ENCODE measurements around the gene SF1.

The SF1 gene

GRCh38 chr11:64760759-64761420 lies 17.5 kb downstream of the SF1 start:
- DNase-seq (ENCODE audit: low read depth), result no peak

GRCh38 chr11:64759722-64760719 lies 18.3 kb downstream of the SF1 start, which contains the start of gene PYGM:
Gene PYGM (minus strand): TSS chr11:64759974. CDS start chr11:64759898, 76 bp downstream.
- DNase-seq (ENCODE audit: low read depth), result no peak

- no peak for DNase-seq (ENCODE audit: low read depth)
These were observed 19.1 kb downstream of the SF1 start for GRCh38 chr11:64759131-64759721.

GRCh38 chr11:64758330-64759079 lies 19.8 kb downstream of the SF1 start:
- no peak for DNase-seq (ENCODE audit: low read depth)

- no peak for DNase-seq (ENCODE audit: low read depth)
These were observed 20.6 kb downstream of the SF1 start for GRCh38 chr11:64757549-64758329.

GRCh38 chr11:64755681-64756361 lies 22.5 kb downstream of the SF1 start:
- DNase-seq (ENCODE audit: low read depth), result no peak

- DNase-seq (ENCODE audit: low read depth), result no peak
These were observed 23.3 kb downstream of the SF1 start for GRCh38 chr11:64754919-64755662.

GRCh38 chr11:64754124-64754918 lies 24.0 kb downstream of the SF1 start:
- DNase-seq (ENCODE audit: low read depth), result no peak

- DNase-seq (ENCODE audit: low read depth), result no peak
These were observed 24.8 kb downstream of the SF1 start for GRCh38 chr11:64753380-64754123.

- no peak for DNase-seq (ENCODE audit: low read depth)
These were observed 25.3 kb downstream of the SF1 start for GRCh38 chr11:64753019-64753379.

- no peak for DNase-seq (ENCODE audit: low read depth)
These were observed 26.0 kb downstream of the SF1 start for GRCh38 chr11:64752175-64752970.

GRCh38 chr11:64751580-64751979 lies 26.8 kb downstream of the SF1 start:
- no peak for DNase-seq (ENCODE audit: low read depth)

GRCh38 chr11:64751136-64751535 lies 27.2 kb downstream of the SF1 start:
- DNase-seq (ENCODE audit: low read depth), result no peak

- no peak for DNase-seq (ENCODE audit: low read depth)
These were observed 27.8 kb downstream of the SF1 start for GRCh38 chr11:64750361-64751054.

- no peak for DNase-seq (ENCODE audit: low read depth)
These were observed 30.2 kb downstream of the SF1 start for GRCh38 chr11:64747961-64748665.

GRCh38 chr11:64746486-64746885 lies 31.9 kb downstream of the SF1 start:
- DNase-seq (ENCODE audit: low read depth), result no peak
